ENCODE measurements around the gene CHIC2.
"Not testable (repeated sequence)": the region's sequence is repeated elsewhere in the genome, so short reads cannot be mapped to it uniquely, and the experiment has no call there.

Gene CHIC2

DNA sequence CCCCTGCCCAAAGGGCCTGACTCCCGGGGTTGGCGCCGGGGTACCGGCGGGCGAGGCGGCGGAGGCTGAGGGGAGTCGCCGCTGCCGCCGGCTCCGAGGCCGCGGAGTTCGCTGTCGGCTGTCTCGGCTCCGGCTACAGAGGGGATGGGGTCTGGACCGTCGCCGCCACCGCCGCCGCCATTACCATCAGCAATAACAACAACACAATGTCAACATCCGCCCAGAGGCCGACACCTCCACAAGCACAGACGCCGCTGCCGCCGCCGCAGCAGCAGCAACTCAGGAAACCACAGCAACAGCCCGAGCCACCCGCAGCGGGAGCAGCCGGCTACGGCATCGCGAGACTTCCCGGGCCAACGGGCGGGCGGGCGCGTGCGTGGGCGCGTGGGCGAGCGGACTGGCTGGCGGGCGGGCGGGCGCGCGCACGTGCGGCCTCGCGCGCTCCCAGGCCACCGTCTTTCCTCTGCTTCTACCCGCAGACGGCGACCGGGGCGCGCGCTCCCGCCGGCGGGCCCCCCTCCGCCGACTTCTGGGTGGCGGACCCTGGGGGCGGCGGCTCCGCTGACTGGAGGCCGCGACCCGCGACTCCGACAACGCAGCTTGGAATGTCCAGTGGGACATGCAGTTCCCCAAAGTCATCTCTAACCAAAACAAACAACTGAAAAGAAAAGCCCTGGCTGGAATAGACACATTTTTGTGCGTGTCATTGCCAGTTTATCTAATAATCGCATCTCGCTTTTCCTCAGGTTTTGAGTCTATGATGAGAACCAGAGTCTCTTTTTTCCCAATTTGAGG is at the start of gene CHIC2:
Gene CHIC2 (minus strand): TSS at position 289 of the 795 bp plus-strand sequence. CDS start 305 bp downstream, outside the sequence.
- DNase-seq, result peak; percentile 95

GRCh38 chr4:54113206-54113605 is 48.8 kb upstream of the CHIC2 start:
- DNase-seq, result not testable (repeated sequence)

GRCh38 chr4:54110019-54110416 is 45.6 kb upstream of the CHIC2 start:
- no peak for DNase-seq

GRCh38 chr4:54109241-54110018 is 45.0 kb upstream of the CHIC2 start:
- no peak for DNase-seq

GRCh38 chr4:54107951-54108748 is 43.7 kb upstream of the CHIC2 start:
- no peak for DNase-seq

GRCh38 chr4:54104907-54105306 is 40.5 kb upstream of the CHIC2 start:
- DNase-seq, result no peak

- no peak for DNase-seq
These were observed 38.8 kb upstream of the CHIC2 start for GRCh38 chr4:54103190-54103574.

GRCh38 chr4:54102531-54103106 is 38.2 kb upstream of the CHIC2 start:
- no peak for DNase-seq

DNA sequence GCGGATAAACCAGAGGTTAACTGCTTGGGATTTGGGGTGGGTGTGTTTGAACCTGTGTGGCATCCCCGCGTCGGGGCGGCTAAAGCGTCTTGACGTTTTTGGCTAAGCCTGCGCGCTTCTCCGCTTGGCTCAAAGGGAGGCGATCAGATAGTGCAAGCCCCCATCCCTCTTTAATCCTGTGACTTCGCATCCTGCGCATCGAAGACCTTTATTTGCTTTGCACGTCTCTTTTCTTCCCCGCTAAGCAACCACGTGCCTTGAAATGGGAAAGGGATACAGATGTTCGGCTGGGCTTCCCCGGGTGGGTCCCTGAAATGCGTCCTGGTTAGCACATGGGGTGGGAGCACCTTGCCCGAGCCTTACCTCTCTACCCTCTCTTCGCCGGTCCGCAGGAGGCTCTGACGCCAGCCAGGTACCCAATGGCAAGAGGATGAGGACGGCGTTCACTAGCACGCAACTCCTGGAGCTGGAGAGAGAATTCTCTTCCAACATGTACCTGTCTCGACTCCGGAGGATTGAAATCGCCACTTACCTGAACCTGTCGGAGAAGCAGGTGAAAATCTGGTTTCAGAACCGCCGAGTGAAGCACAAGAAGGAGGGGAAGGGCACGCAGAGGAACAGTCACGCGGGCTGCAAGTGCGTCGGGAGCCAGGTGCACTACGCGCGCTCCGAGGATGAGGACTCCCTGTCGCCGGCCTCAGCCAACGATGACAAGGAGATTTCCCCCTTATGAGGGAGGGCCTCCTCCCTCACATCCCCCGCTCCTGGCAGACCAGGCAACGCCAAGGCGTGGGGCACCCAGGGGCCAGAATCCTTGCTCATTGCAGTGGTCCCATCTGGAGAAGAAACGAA is 37.0 kb upstream of the CHIC2 start:
- DNase-seq, result no peak

- DNase-seq, result no peak
These were observed 36.3 kb upstream of the CHIC2 start for GRCh38 chr4:54100595-54101189.

DNA sequence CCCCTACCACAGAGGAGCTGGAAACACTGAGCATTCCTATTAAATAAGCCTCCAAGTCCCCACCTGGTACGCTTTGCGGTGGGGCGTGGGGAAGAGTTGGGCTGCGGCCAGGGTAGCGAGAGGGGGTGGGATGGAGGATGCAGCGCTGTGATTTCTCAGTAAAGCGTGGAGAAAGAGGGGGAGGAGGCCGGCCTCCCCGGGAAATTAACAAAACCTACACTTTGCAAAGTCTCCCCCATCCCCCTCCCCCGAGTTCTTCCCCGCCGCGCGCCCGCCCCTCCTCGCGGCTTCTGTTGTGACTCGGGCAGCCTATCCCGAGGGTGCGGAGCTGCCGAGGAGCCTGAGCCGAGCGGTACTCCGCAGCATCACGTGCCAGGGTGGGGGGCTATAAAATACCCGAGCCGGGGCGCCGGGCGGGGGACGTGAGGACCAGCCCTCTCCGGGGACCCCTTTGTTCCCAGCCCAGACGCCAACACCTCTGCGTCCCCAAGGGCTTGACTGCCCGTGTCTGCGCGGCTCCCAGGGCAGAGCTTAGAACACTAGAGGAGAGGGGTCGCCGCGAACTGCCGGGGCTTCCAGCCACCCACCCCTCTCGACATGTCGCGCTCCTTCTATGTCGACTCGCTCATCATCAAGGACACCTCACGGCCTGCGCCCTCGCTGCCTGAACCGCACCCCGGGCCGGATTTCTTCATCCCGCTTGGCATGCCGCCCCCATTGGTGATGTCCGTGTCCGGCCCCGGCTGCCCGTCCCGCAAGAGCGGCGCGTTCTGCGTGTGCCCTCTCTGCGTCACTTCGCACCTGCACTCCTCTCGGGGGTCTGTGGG is 35.6 kb upstream of the CHIC2 start, which contains the start of gene GSX2:
Gene GSX2 (plus strand): TSS at position 416 of the 827 bp plus-strand sequence. CDS start 182 bp downstream, at position 598.
- DNase-seq, result no peak

- DNase-seq, result no peak
These were observed 34.9 kb upstream of the CHIC2 start for GRCh38 chr4:54099287-54099747.

GRCh38 chr4:54098375-54098774 is 34.0 kb upstream of the CHIC2 start:
- DNase-seq, result no peak

DNA sequence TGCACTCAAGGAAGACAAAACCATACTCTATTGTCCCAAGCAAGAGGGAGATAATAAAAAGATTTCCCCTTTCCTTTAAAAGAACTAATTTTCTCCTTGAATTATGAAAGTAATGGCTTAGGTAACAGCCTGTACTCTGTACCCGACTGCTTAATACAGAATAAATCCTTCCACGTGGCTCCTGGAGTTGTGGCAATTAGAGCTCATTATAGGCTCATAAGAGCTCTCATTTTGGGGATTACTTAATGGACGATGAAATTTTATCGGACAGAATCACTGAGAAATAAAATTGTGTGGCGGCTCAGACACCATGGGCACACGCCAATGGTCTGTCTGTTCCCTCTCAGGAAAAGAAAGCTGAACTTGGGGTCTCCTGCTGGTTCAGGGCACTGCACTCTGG is 32.7 kb upstream of the CHIC2 start:
- DNase-seq, result no peak

DNA sequence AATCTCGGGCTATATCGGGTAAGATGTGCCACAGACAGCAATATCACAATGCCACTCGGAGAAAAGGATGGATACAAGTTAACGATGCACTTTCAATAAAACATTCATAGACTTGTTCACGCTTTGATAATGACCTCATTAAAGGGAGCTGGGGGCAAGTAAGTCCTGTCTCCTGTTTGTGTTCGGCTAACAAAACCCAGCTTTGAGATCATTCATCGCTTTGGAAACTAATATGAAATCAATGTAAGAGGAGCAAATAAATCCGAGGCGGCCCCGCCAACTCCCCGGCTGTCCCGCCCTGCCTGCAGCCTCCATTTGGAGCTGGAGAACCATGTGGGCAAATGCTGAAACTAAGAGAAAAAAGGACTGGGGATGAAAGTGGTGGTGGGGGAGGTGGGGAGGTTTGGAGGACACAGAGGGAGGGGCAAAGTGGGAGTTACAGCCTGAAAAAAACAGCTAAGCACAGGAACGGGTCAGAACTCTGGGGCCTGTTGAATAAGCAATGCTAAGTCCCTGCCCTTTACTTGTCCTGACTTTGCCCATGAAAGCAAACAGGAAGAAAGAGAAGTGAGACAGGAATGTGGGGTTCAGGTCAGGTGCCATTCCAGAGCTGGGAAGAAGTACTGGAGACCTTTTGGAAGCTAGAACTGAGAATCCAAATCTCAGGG is 32.0 kb upstream of the CHIC2 start:
- no peak for DNase-seq

DNA sequence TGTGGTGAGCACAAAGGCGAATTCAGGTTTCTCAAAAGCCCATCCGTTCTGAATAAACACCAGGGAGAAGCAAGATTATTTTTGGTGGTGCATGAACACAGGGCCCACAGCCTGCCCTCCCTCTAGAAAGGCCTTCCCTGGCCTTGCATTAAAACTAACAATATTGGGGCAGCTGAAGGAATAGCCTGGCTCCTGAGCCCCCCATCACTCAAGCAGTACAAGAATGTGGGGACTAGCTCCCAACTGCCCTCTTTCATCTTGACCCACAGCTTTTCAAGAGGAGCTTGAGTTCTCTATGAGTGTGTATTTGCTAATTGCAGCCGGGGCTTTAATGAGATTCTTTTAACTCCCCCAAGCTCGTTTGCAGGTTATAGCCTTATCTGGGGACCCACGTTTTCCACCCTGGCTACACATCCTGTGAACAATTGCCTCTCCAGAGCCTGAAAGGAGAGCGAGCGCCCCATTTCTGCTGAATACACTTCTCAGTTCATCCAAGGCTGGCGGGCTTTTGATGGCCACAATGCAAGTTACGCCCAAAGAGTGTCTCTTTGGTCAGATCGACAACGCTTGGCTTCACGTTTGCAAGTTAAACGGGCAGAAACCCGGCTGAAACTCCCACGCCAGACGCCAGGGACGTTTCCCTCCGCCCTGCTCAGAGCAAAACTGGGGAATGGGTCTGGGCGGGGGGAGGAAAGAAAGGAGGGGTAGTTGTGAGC is 30.9 kb upstream of the CHIC2 start:
- no peak for DNase-seq

DNA sequence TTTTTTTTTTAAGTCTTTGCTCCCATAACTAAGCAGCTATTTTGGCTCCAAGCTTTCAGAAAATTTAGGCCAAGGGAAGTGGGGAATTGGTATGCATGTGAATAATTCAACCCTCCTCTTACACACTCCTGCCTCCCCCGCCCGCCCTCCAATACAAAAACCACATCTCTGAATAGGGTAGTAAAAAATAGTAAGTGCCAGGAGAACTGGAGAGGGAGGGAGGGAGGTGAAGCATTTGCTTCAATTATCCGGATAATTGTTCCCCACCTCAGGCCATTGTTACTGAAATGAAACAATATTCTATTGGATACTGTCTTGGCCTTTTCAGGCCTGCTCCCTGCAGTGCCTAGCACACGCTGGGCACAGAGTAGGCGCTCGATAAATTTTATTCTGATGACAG is 30.0 kb upstream of the CHIC2 start:
- DNase-seq, result no peak

- DNase-seq, result no peak
These were observed 29.2 kb upstream of the CHIC2 start for GRCh38 chr4:54093324-54094240.

Measured in stimulated activated CD4-positive, alpha-beta T cell treated with anti-CD3 and anti-CD28 coated beads, Interleukin-12 subunit alpha, Interleukin-12 subunit beta, amount 100 ng/mL, for 4 hours (primary cell).